GM12874 (cell line): ENCODE data around the gene ALPG.

Source experiments
- CTCF ChIP-seq: IDR thresholded peaks from 2 replicates; pipeline ENCODE4 v1.5.1; 2011; ENCODE audit warnings: low read depth, mild to moderate bottlenecking, control low read depth, low read length, moderate library complexity; ENCODE audit not compliant: insufficient read depth

Gene ALPG

GRCh38 chr2:232431705-232432590 is 25.3 kb downstream of the ALPG start:
- no peak for TF ChIP-seq CTCF

- TF ChIP-seq CTCF = 0 out of 2 replicates have a peak, but pooled peaks have one; percentile 1
These were observed 26.0 kb downstream of the ALPG start for GRCh38 chr2:232432598-232433184.

GRCh38 chr2:232434091-232434490 is 27.4 kb downstream of the ALPG start:
- no peak for TF ChIP-seq CTCF

GRCh38 chr2:232434563-232435374 is 28.1 kb downstream of the ALPG start:
- TF ChIP-seq CTCF = no peak

GRCh38 chr2:232435375-232435648 is 28.7 kb downstream of the ALPG start:
- TF ChIP-seq CTCF = no peak

- TF ChIP-seq CTCF = no peak
These were observed 29.2 kb downstream of the ALPG start for GRCh38 chr2:232435805-232436204.
